Heart left ventricle (tissue), 16 donors: ENCODE data around the gene OVOL2. TPM values are rescaled to one million over a fixed set of nuclear protein-coding genes. Genes with fewer than 3 reads are reported as not detected.

Experiments
- ATAC-seq, 4 donors: fragments of 200-7000 bp; cut with Tn5 transposase; one replicate each; pipeline ENCODE4 v1.9.1; 2020 to 2022; ENCODE audit warnings: moderate library complexity in 4 of 4, mild to moderate bottlenecking in 3 of 4, moderate number of reproducible peaks in 1 of 4
- DNase-seq, 5 donors: peaks; one replicate each; pipeline ENCODE4 v3.0.0-alpha.2; 2020
- H3K27ac ChIP-seq, 12 donors: fragments of 200-600 bp; sonication (generic) in 4 of 12; one replicate each; pipeline versions ENCODE4 v1.5.0 to v1.8.0; 2016 to 2022; ENCODE audit warnings: mild to moderate bottlenecking in 2 of 12
- H3K27me3 ChIP-seq, 9 donors: fragments of 200-600 bp; sonication (generic) in 2 of 9; one replicate each; pipeline versions ENCODE4 v1.5.1 to v1.8.0; 2016 to 2022; ENCODE audit warnings: mild to moderate bottlenecking in 3 of 9
- H3K36me3 ChIP-seq, 9 donors: fragments of 200-600 bp; sonication (generic) in 2 of 9; one replicate each; pipeline versions ENCODE4 v1.5.0 to v1.8.0; 2018 to 2022; ENCODE audit warnings: mild to moderate bottlenecking in 2 of 9
- H3K4me1 ChIP-seq, 12 donors: fragments of 200-600 bp; sonication (generic) in 4 of 12; one replicate each; pipeline versions ENCODE4 v1.5.0 to v1.8.0; 2016 to 2022; ENCODE audit warnings: mild to moderate bottlenecking in 3 of 12
- H3K4me3 ChIP-seq, 12 donors: fragments of 200-600 bp; sonication (generic) in 4 of 12; one replicate each; pipeline versions ENCODE4 v1.5.0 to v1.8.0; 2017 to 2022; ENCODE audit warnings: mild to moderate bottlenecking in 9 of 12, moderate library complexity in 4 of 12
- H3K9me3 ChIP-seq, 12 donors: fragments of 200-600 bp; sonication (generic) in 4 of 12; one replicate each; pipeline versions ENCODE4 v1.5.0 to v1.8.0; 2016 to 2022; ENCODE audit warnings: mild to moderate bottlenecking in 1 of 12
- POLR2A ChIP-seq, 2 donors: fragments of 450-650 bp; IDR thresholded peaks; one replicate each; pipeline ENCODE4 v1.6.1; 2017; ENCODE audit warnings: antibody characterized with exemption in 2 of 2, mild to moderate bottlenecking in 2 of 2, moderate library complexity in 2 of 2
- WGBS, 4 donors: extraction: QIAGEN DNeasy Blood & Tissue Kit in 2 of 4; methylation state at CpG; one replicate each; pipeline versions ENCODE4 v1.1.5 to v1.1.7; 2013 to 2018; 5-methylcytosine and 5-hydroxymethylcytosine counted together
- intact Hi-C, 10 donors: fragments of 100-400 bp; cut with DNase I; formaldehyde crosslinking; loops; one replicate each; pipeline versions ENCODE4 v1.11.1 to v1.14.2; 2022
- polyA plus RNA-seq, 2 donors: library from polyadenylated mRNA; stranded (reverse); fragments of 200-250 nt; gene quantifications; one replicate each; pipeline ENCODE4 v1.2.3, GENCODE V29; 2013
- total RNA-seq, 9 donors: library from RNA; depleted of rRNA in 2 of 9; stranded (reverse); fragments of >200 nt in 2 of 9; fragmentation: NEBNext Ultra II Directional in 3 of 9; extraction: Animal tissue kit (Norgen Biotek cat#: 25700) in 3 of 9; gene quantifications; one replicate each; pipeline versions ENCODE4 v1.1.0 to v1.2.4, GENCODE V29; 2016 to 2023
- TF ChIP-seq, protein P1 (sequence below), 12 donors: fragments of 200-600 bp; sonication (generic) in 4 of 12; IDR thresholded peaks; one replicate each; pipeline versions ENCODE4 v1.5.0 to v1.8.0; 2018 to 2022; ENCODE audit warnings: antibody characterized with exemption in 12 of 12, mild to moderate bottlenecking in 5 of 12
- donor health status: ischemic (EF 13 %, LVEDD 7.1; RV severe dilation, severe dysfunction).
- donor health status: healthy with polysubstance abuse.
- donor health status: DM: no; HTN: yes; CAD: no.
- donor health status: DM: no; HTN: no; CAD: no.
- donor health status: ischemic (EF 25% LVEDD 6.9; RV normal size, moderate dysfunction).
- donor health status: ischemic (EF 25% LVEDD 5.7; RV mildly dilated, moderate dysfunction).
- donor health status: healthy.
- donor health status: DM: yes; HTN: yes; CAD: no.
- donor health status: ischemic (EF 35%, LVEDD 5.7; RV mildly dilated, moderate dysfunction).
- donor health status: nonischemic (EF 11% LVEDD 7.7; RV severe dilation, severe dysfunction).
- donor health status: DM: yes; HTN: yes; CAD: no.
- donor health status: PGD.
- donor health status: ischemic (EF 29% LVEDD 5.4; RV normal size, mild dysfunction).
- donor health status: nonischemic (EF 23%, LVEDD 6.1; RV moderate dilation, normal function).

Gene OVOL2
- total and polyA plus RNA-seq, 11 donors = not detected

GRCh38 chr20:18020931-18021330 is 36.8 kb downstream of the OVOL2 start:
- WGBS, 4 donors = 87 to 91% (median 88%) methylated on average over 7 of the region's 7 CpGs
- H3K36me3 ChIP-seq = no peaks in the 10 kb centered on the region
- H3K4me3 ChIP-seq = no peak overlapping the region
- no peak for ATAC-seq
- H3K27ac ChIP-seq = no peak overlapping the region
- H3K4me1 ChIP-seq = no peaks in the 10 kb centered on the region
- intact Hi-C loops = no loop called here
- peaks cover 0 to 7% (median 0%) of the 10 kb centered on the region in 12 donors for H3K9me3 ChIP-seq
- no peak for DNase-seq
- no peaks in the 10 kb centered on the region for H3K27me3 ChIP-seq
- TF ChIP-seq POLR2A (IDR thresholded peaks at IDR 0.05) = no peak
- TF ChIP-seq, protein P1, sequence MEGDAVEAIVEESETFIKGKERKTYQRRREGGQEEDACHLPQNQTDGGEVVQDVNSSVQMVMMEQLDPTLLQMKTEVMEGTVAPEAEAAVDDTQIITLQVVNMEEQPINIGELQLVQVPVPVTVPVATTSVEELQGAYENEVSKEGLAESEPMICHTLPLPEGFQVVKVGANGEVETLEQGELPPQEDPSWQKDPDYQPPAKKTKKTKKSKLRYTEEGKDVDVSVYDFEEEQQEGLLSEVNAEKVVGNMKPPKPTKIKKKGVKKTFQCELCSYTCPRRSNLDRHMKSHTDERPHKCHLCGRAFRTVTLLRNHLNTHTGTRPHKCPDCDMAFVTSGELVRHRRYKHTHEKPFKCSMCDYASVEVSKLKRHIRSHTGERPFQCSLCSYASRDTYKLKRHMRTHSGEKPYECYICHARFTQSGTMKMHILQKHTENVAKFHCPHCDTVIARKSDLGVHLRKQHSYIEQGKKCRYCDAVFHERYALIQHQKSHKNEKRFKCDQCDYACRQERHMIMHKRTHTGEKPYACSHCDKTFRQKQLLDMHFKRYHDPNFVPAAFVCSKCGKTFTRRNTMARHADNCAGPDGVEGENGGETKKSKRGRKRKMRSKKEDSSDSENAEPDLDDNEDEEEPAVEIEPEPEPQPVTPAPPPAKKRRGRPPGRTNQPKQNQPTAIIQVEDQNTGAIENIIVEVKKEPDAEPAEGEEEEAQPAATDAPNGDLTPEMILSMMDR (IDR thresholded peaks at IDR 0.05) = no peak

GRCh38 chr20:18019068-18019467 is 38.6 kb downstream of the OVOL2 start:
- H3K36me3 ChIP-seq = no peaks in the 10 kb centered on the region
- no peak overlapping the region for H3K27ac ChIP-seq
- intact Hi-C loops = no loop called here
- H3K27me3 ChIP-seq = no peaks in the 10 kb centered on the region
- DNase-seq = no peak
- no peak for ATAC-seq
- WGBS, 4 donors = 3 to 15% (median 6%) methylated on average over 1 of the region's 1 CpG
- H3K9me3 ChIP-seq = peaks cover 0 to 7% (median 0%) of the 10 kb centered on the region in 12 donors
- TF ChIP-seq, protein P1 (IDR thresholded peaks at IDR 0.05) = peak in 5 of 12 donors; percentile 8 to 35 (median 22)
- TF ChIP-seq POLR2A (IDR thresholded peaks at IDR 0.05) = no peak
- H3K4me1 ChIP-seq = no peaks in the 10 kb centered on the region
- H3K4me3 ChIP-seq = no peak overlapping the region

- Histone ChIP-seq H3K4me1 (no peaks in the 10 kb centered on the region), H3K4me3 (no peak overlapping the region), H3K27me3 (no peaks in the 10 kb centered on the region), H3K36me3 (no peaks in the 10 kb centered on the region), H3K27ac (no peak overlapping the region), H3K9me3 (peaks cover 0 to 7% (median 0%) of the 10 kb centered on the region in 12 donors)
- ATAC-seq = no peak
- TF ChIP-seq POLR2A (IDR thresholded peaks at IDR 0.05) = no peak
- TF ChIP-seq, protein P1 (IDR thresholded peaks at IDR 0.05) = no peak
- 83 to 88% (median 86%) methylated on average over 10 of the region's 10 CpGs for WGBS, 4 donors
- DNase-seq = no peak
- intact Hi-C loops = no loop called here
Observed at GRCh38 chr20:18018100-18018499, 39.6 kb downstream of the OVOL2 start.

GRCh38 chr20:18016772-18017171 is 40.9 kb downstream of the OVOL2 start:
- Histone ChIP-seq H3K4me1 (no peaks in the 10 kb centered on the region), H3K4me3 (no peak overlapping the region), H3K27me3 (no peaks in the 10 kb centered on the region), H3K9me3 (peaks cover 0 to 7% (median 0%) of the 10 kb centered on the region in 12 donors), H3K36me3 (no peaks in the 10 kb centered on the region), H3K27ac (no peak overlapping the region)
- TF ChIP-seq, protein P1 (IDR thresholded peaks at IDR 0.05) = no peak
- TF ChIP-seq POLR2A (IDR thresholded peaks at IDR 0.05) = no peak
- intact Hi-C loops = no loop called here
- DNase-seq (no peak), ATAC-seq (no peak)
- WGBS, 4 donors = 80 to 88% (median 86%) methylated on average over 3 of the region's 3 CpGs
